Activated naive CD4-positive, alpha-beta T cell (primary cell): Measurements from ENCODE around the gene VMAC.

Experiments used
- DNase-seq, 4 experiments: peaks; one replicate each; lab custom pipeline; 2025; lab: John Stamatoyannopoulos, UW

Gene VMAC

GRCh38 chr19:5905114-5905778, 574 bp downstream of the VMAC start:
- DNase-seq, result no peak

- DNase-seq, result no peak
These were observed 2.6 kb downstream of the VMAC start for GRCh38 chr19:5907241-5907640.

- DNase-seq, result no peak
These were observed 4.2 kb downstream of the VMAC start for GRCh38 chr19:5908773-5909442.

- no peak for DNase-seq
These were observed 5.9 kb downstream of the VMAC start for GRCh38 chr19:5910638-5910907.

- no peak for DNase-seq
These were observed 6.7 kb downstream of the VMAC start for GRCh38 chr19:5911366-5911765.

- no peak for DNase-seq
These were observed 9.2 kb downstream of the VMAC start, which contains the start of gene CAPS for GRCh38 chr19:5913739-5914357. TSS of gene CAPS (plus strand) at chr19:5914254. CDS start at chr19:5914407, 153 bp downstream.

GRCh38 chr19:5914358-5914774, 9.7 kb downstream of the VMAC start:
- DNase-seq, result no peak

- no peak for DNase-seq
These were observed 10.5 kb downstream of the VMAC start for GRCh38 chr19:5914946-5915781.

- no peak for DNase-seq
These were observed 11.1 kb downstream of the VMAC start for GRCh38 chr19:5915782-5916165.

- no peak for DNase-seq
These were observed 11.6 kb downstream of the VMAC start for GRCh38 chr19:5916181-5916708.

- DNase-seq, result no peak
These were observed 12.9 kb downstream of the VMAC start for GRCh38 chr19:5917431-5918107.

- DNase-seq, result no peak
These were observed 13.9 kb downstream of the VMAC start for GRCh38 chr19:5918463-5919079.

- no peak for DNase-seq
These were observed 17.0 kb downstream of the VMAC start for GRCh38 chr19:5921516-5922160.

- no peak for DNase-seq
These were observed 17.5 kb downstream of the VMAC start for GRCh38 chr19:5922161-5922545.

- no peak for DNase-seq
These were observed 18.7 kb downstream of the VMAC start for GRCh38 chr19:5923356-5923755.

GRCh38 chr19:5925830-5926427, 21.3 kb downstream of the VMAC start:
- DNase-seq, result no peak

- no peak for DNase-seq
These were observed 22.2 kb downstream of the VMAC start for GRCh38 chr19:5926641-5927440.

GRCh38 chr19:5927441-5927821, 22.8 kb downstream of the VMAC start:
- DNase-seq, result no peak

- no peak for DNase-seq
These were observed 24.5 kb downstream of the VMAC start for GRCh38 chr19:5929179-5929578.

- DNase-seq, result no peak
These were observed 25.0 kb downstream of the VMAC start for GRCh38 chr19:5929625-5930024.
